GM15510 (cell line): ENCODE data around the gene KCTD12.

ENCODE experiments used
- POLR2A ChIP-seq: IDR thresholded peaks from 3 replicates; pipeline ENCODE4 v1.6.1; 2011; ENCODE audit warnings: borderline replicate concordance; ENCODE audit not compliant: insufficient read length; ENCODE audit errors: extremely low read depth

KCTD12 gene

DNA sequence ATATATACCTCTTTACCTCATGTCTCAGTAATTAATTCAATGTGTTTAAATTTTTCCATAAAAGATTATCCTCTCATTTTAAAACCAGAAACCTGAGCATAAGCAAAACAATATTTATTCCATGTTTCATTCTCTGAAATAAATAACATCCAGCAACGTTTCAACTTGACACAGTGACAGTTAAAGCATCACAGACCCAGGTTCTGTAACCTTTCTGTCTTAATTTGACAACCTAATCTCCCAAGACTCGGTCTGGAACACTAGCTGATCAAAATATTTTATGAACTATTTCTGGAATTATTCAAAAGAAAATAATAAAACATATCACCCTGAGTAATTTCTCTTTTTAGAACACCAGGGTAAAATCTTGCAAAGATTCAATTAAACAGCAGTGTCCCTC is 40.3 kb downstream of the KCTD12 start:
- TF ChIP-seq POLR2A = no peak

DNA sequence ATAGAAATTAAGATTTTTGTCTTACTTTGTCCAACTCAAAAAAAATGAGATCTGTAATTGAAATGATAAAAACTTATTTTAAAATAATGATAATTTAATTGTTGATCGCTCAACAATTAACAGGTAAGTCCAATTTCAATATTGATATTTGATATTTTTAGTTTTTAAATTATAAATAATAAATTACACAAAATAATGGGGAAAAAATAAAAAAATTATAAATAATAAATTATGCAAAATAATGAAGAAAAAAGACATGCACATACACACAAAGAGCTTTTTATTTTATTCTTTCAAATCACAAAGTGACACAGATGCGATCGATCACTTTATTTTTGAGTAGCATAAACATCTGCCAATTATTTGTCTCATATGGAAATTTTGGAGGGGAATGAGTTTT is 40.8 kb downstream of the KCTD12 start:
- TF ChIP-seq POLR2A = no peak

GRCh38 chr13:76837801-76838200 is 48.4 kb downstream of the KCTD12 start:
- no peak for TF ChIP-seq POLR2A

DNA sequence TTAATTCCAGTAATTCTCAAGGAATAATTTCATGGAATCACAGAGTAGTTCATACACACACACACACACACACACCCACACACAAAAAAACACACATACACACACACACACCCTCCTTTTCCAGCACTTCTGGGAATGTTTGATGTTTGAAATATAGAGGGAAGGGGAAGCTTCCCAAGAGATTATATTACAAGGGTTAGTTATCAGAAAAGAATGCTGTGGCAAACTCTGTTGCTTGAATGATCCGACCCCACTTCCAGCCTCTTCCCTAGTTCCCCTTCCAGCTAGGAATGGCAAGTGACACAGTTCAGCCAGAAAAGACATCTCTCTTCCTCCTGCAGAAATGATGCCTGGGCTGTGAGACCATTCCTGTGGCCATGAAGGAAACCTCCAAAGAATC is 49.9 kb downstream of the KCTD12 start:
- no peak for TF ChIP-seq POLR2A

GRCh38 chr13:76833441-76833954 is 52.7 kb downstream of the KCTD12 start:
- TF ChIP-seq POLR2A = no peak

- no peak for TF ChIP-seq POLR2A
These were observed 53.8 kb downstream of the KCTD12 start for GRCh38 chr13:76832258-76832988.

GRCh38 chr13:76830805-76831204 is 55.4 kb downstream of the KCTD12 start:
- no peak for TF ChIP-seq POLR2A
